GM19455 (cell line): ENCODE results near the gene SLC36A2.
"Not testable (repeated sequence)": the region's sequence is repeated elsewhere in the genome, so short reads cannot be mapped to it uniquely, and the experiment has no call there.

Experiments
- ATAC-seq: cut with Tn5 transposase; IDR thresholded peaks from one replicate; pipeline ENCODE4 v1.9.1; 2021; ENCODE audit not compliant: unreplicated experiment

The SLC36A2 gene

DNA sequence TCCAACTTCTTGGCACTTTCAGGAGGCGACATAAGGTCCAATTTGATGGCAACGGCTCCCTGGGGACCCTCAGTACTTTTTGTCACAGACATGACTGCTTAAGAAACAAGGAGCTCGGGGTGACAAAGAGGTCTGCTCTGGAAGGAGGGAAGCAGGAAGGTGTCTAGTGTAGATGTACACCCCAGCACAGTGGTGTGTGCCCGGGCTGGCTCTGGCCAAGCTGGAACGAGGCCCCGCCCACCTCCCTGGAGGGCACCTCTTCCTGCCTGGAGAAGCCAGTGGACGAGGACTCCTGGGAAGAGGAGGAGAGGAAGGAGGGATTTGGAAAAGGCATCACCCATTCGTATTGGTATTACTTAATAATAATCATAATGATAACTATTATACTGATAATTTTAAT lies at the start of gene SLC36A2:
Gene SLC36A2, minus strand, starts transcription at position 191 of the 400 bp plus-strand sequence. Its CDS starts 99 bp downstream, at position 92.
- ATAC-seq, result no peak

DNA sequence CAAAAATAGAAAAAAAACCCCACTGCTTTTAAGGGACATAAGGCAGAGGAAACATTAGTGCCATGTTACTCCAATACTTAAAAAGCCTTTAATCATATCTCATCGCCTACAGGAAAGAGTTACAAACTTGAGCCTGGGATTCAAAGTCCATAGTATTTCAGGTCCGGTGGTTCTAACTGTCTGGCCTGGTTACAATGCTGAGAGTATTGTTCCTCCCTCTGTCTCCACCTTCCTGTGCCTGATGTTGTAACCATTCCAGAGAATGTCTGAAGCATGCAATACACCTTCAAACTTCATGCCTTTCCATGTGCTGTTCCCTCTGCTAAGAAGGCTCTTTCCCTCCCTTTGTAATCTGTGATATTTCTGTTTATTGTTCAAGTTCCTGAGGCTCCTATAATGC lies 41.6 kb upstream of the SLC36A2 start:
- ATAC-seq, result no peak

- no peak for ATAC-seq
Observed at GRCh38 chr5:151384106-151384505, 36.7 kb upstream of the SLC36A2 start.

- ATAC-seq, result no peak
Observed at GRCh38 chr5:151383011-151383410, 35.7 kb upstream of the SLC36A2 start.

DNA sequence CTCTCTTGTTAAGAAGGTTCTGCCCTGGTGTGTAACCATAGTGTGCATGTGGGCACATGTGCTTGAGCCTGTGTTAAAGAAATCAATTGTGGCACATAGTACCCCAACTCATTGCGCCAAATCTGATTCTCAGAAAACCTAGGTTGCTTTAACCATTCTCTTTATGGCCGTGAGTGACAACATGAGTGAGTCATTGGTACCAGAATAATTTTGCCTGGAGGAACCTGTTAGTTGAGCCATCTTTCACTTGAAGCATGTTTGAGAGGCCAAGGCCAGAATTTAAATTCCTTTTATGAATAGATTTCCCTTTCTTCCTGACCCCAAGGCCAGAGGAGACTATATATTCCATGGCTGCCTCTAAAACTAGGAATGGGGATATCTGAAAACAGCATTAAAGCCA lies 35.2 kb upstream of the SLC36A2 start:
- no peak for ATAC-seq

- ATAC-seq, result no peak
Observed at GRCh38 chr5:151381899-151382298, 34.5 kb upstream of the SLC36A2 start.

GRCh38 chr5:151378616-151379015 lies 31.3 kb upstream of the SLC36A2 start:
- no peak for ATAC-seq

- ATAC-seq, result no peak
Observed at GRCh38 chr5:151374539-151374938, 27.2 kb upstream of the SLC36A2 start.

- not testable (repeated sequence) for ATAC-seq
Observed at GRCh38 chr5:151367038-151367437, 19.7 kb upstream of the SLC36A2 start.

DNA sequence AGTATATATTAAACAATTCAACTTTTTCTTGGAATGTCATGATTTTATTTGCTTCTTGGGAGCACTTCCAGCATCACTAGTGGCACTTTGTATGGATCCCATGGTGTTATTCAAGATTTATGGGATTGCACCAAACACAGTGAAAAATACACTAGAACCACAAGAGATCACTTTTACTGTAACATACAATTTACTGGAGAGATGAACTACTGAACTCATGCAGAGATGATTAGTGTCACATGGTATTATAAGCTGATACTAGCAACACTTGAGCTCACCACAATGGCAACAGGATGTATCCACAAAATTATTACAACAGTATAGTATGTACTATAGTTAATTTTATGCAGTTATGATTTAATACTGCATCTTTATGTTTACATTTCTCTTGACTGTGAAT lies 16.3 kb upstream of the SLC36A2 start:
- no peak for ATAC-seq

DNA sequence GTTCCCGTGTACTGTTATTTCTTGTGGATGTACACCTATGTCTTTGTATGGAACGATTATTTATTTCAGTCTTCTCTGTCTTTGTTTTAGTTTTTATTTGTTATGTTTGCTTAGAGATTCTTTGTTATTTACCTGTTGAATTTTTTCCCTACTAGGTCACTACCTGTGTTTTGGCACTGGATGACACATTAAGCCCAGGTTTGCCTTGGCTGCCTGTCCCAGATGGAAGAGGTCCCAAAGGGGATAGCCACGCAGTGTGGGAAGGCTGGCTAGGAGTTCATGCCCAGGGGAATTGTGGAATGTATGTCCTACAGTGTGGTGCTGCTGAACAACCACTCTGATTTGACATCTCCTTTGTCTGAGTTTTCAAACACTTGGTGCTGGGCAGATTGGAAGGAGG lies 15.6 kb upstream of the SLC36A2 start:
- no peak for ATAC-seq

DNA sequence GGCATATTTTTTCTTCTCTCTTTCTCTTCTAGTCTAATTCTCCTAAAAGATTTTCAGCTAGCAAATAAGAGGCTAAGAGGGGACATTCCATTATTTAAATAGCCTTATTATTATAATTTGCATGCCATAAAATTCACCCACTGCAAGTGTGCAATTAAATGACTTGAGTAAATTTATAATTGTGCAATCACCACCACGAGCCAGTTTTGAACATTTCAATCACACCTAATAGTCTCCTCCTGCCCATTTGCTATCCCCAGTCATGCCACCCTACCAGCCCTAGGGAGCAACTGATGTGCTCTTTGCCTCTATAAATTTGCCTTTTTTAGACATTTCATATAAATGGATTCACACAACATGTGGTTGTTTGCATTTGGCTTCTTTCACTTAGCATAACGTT lies 12.0 kb upstream of the SLC36A2 start:
- no peak for ATAC-seq

- ATAC-seq, result no peak
Observed at GRCh38 chr5:151357792-151358191, 10.4 kb upstream of the SLC36A2 start.

GRCh38 chr5:151357097-151357496 lies 9.7 kb upstream of the SLC36A2 start:
- no peak for ATAC-seq

DNA sequence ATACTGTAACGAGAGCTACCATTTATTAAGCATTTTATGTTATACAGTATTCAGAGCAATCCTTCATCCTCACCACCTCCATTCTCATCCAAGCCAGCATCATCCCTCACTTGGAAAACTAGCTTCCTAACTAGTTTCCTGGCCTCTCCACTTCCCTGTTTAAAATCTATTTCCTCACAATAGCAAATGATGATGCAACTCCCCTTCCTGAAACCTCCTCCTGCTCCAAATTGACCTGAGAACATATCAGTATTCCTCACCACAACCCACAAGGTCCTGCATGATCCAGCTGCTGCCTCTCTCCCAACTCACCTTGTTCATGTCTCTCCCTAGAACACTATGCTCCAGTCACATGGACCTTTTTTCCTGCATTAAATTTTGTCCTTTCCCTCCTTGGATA lies 4.3 kb upstream of the SLC36A2 start:
- no peak for ATAC-seq

GRCh38 chr5:151348789-151349188 lies 1.4 kb upstream of the SLC36A2 start:
- ATAC-seq, result no peak

- no peak for ATAC-seq
Observed at GRCh38 chr5:151345808-151346478, 1.4 kb downstream of the SLC36A2 start.

DNA sequence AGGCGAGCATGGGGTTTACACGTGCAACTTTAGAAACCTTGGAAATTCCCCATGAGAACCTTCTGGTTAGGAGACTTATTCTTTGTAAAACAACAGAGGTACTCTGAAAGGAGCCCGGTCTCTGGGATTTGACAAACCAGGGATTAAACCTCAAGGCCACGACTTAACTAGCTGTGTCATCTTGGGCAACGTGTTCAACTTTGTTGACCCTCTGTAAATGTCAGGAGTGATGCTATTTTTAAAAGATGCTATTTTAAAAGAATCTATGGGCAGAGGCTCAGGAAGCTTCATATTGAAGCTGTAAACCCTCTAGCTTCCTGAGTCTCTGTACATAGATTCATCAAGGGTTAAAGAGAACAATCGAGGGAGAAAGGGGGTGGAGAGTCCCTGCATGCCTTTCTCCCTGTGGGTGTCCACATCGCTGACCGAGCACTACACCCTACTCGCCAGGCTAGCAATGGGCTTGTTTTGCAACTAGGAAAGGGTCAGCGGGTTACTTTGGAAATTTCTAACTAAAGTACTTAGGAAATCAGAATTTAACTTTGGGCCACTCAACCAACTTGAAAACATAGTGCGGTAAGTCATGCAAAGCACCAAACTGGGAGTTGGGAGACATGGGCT lies 2.1 kb downstream of the SLC36A2 start:
- no peak for ATAC-seq

DNA sequence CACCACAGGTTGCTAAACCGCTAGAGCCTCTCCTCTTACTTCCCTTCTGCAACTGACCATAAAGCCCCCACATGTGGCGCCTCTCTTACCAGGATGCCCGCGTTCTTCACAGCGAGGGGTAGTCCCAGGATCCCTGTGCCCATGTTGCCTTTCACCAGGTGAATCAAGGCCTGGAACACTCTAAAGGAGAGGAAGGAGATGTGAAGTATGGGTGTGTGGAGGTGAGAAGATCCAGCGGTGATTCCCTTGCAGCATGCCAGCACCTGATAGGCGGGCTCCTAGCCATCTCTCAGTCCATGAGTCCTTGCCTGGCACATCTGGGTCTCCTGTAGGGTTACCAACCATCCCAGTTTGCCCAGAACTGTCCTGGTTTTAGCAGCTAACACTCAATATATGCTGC lies 3.3 kb downstream of the SLC36A2 start:
- ATAC-seq, result no peak

GRCh38 chr5:151340004-151340403 lies 7.4 kb downstream of the SLC36A2 start:
- no peak for ATAC-seq

DNA sequence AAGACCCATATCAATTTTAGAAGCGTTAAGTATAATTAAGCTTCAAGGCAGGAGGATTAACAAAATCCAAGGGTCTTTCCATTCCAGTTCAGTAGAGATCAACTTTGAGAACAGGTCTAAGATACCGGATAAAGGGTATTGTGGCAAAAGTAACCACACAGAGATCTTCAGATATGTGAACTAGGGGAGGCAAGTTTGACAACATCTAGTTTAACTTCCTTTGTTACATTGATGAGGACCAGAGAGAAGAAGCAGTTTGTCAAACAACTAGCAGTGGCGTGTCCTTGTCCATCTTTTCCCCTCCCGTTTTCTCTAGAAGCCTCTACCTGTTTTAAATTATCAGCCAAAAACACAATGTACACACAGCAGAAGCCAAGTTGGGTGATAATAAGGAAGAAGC lies 8.6 kb downstream of the SLC36A2 start:
- ATAC-seq, result no peak

DNA sequence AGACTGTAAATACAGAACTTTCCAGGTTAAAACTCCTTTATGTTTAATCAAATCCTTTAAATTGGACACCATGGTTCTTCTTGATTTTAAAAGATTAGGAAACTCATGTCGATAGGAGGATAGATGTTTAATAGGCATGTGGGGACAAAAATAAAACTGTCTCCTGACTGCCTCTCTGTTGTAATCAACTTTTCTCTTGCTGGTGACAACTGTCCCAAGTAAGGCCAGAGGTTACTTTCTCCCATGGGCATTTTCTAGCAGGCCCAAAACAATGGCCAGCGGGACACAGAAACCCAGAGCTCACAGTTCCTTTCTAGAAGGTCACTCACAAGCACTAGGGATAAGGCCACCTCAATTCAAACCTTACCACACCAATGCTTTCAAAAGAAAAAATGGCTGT lies 14.5 kb downstream of the SLC36A2 start:
- no peak for ATAC-seq

- no peak for ATAC-seq
Observed at GRCh38 chr5:151328734-151329133, 18.6 kb downstream of the SLC36A2 start.
